Muscle layer of colon (tissue), 2 donors: Measurements from ENCODE around the gene ORM2.

Experiments used
- H3K27ac ChIP-seq: one replicate; pipeline ENCODE4 v1.7.0; 2013; ENCODE audit warnings: low read depth, mild to moderate bottlenecking, low read length, moderate library complexity
- H3K27me3 ChIP-seq, 2 donors: one replicate each; pipeline ENCODE4 v1.7.0; 2013; ENCODE audit warnings: low read length in 2 of 2, mild to moderate bottlenecking in 2 of 2; ENCODE audit not compliant: insufficient read depth in 2 of 2, control insufficient read depth in 1 of 2
- H3K36me3 ChIP-seq: one replicate; pipeline ENCODE4 v1.7.0; 2013; ENCODE audit warnings: mild to moderate bottlenecking, low read length; ENCODE audit not compliant: insufficient read depth
- H3K4me1 ChIP-seq: one replicate; pipeline ENCODE4 v1.7.0; 2013; ENCODE audit warnings: mild to moderate bottlenecking, low read length; ENCODE audit not compliant: insufficient read depth
- H3K4me3 ChIP-seq, 2 donors: one replicate each; pipeline ENCODE4 v1.7.0; 2013; ENCODE audit warnings: low read length in 2 of 2, low read depth in 1 of 2, mild to moderate bottlenecking in 1 of 2, moderate library complexity in 1 of 2
- H3K9ac ChIP-seq: one replicate; pipeline ENCODE4 v1.7.0; 2013; ENCODE audit warnings: low read length
- H3K9me3 ChIP-seq: one replicate; pipeline ENCODE4 v1.7.0; 2013; ENCODE audit warnings: mild to moderate bottlenecking, low read length
- donor health status: abdominal sarcoma.
- donor health status: Adenocarcinoma of cecum.

ORM2 gene

GRCh38 chr9:114287001-114287762 lies 42.5 kb upstream of the ORM2 start:
- Histone ChIP-seq H3K36me3 (peaks cover 3% of the 10 kb centered on the region), H3K27ac (no peak overlapping the region), H3K4me1 (no peaks in the 10 kb centered on the region), H3K9ac (no peak overlapping the region), H3K27me3 (no peaks in the 10 kb centered on the region), H3K4me3 (no peak overlapping the region), H3K9me3 (no peaks in the 10 kb centered on the region)

- no peak overlapping the region for H3K27ac ChIP-seq
Measured at GRCh38 chr9:114287763-114288192, 41.9 kb upstream of the ORM2 start.

GRCh38 chr9:114288193-114289091 lies 41.2 kb upstream of the ORM2 start:
- Histone ChIP-seq H3K9ac (no peak overlapping the region), H3K27me3 (no peaks in the 10 kb centered on the region), H3K4me1 (no peaks in the 10 kb centered on the region), H3K9me3 (no peaks in the 10 kb centered on the region), H3K27ac (no peak overlapping the region), H3K36me3 (peaks cover 5% of the 10 kb centered on the region), H3K4me3 (no peak overlapping the region)

More at GRCh38 chr9:114287763-114288192, 41.9 kb upstream of the ORM2 start:
- H3K9ac ChIP-seq = no peak overlapping the region
- H3K27me3 ChIP-seq = no peaks in the 10 kb centered on the region
- H3K36me3 ChIP-seq = peaks cover 5% of the 10 kb centered on the region
- H3K4me3 ChIP-seq = no peak overlapping the region
- no peaks in the 10 kb centered on the region for H3K4me1 ChIP-seq
- no peaks in the 10 kb centered on the region for H3K9me3 ChIP-seq

GRCh38 chr9:114289106-114289505 lies 40.6 kb upstream of the ORM2 start:
- H3K36me3 ChIP-seq = peaks cover 5% of the 10 kb centered on the region
- H3K9me3 ChIP-seq = no peaks in the 10 kb centered on the region
- no peaks in the 10 kb centered on the region for H3K27me3 ChIP-seq
- no peak overlapping the region for H3K4me3 ChIP-seq
- H3K27ac ChIP-seq = no peak overlapping the region
- no peaks in the 10 kb centered on the region for H3K4me1 ChIP-seq
- no peak overlapping the region for H3K9ac ChIP-seq

- no peak overlapping the region for H3K4me3 ChIP-seq
- no peaks in the 10 kb centered on the region for H3K4me1 ChIP-seq
Measured at GRCh38 chr9:114289571-114290481, 39.8 kb upstream of the ORM2 start.

GRCh38 chr9:114290561-114290986 lies 39.1 kb upstream of the ORM2 start:
- Histone ChIP-seq H3K27ac (no peak overlapping the region), H3K9me3 (no peaks in the 10 kb centered on the region), H3K9ac (no peak overlapping the region), H3K36me3 (peaks cover 12% of the 10 kb centered on the region), H3K27me3 (no peaks in the 10 kb centered on the region), H3K4me1 (no peaks in the 10 kb centered on the region), H3K4me3 (no peak overlapping the region)

More at GRCh38 chr9:114289571-114290481, 39.8 kb upstream of the ORM2 start:
- H3K27ac ChIP-seq = no peak overlapping the region
- H3K36me3 ChIP-seq = peaks cover 9% of the 10 kb centered on the region
- H3K9ac ChIP-seq = no peak overlapping the region
- H3K9me3 ChIP-seq = no peaks in the 10 kb centered on the region
- no peaks in the 10 kb centered on the region for H3K27me3 ChIP-seq

- Histone ChIP-seq H3K4me3 (no peak overlapping the region), H3K27ac (no peak overlapping the region), H3K9ac (no peak overlapping the region)
Measured at GRCh38 chr9:114291064-114291474, 38.6 kb upstream of the ORM2 start.

GRCh38 chr9:114291886-114292590 lies 37.6 kb upstream of the ORM2 start:
- Histone ChIP-seq H3K27me3 (no peaks in the 10 kb centered on the region), H3K9me3 (no peaks in the 10 kb centered on the region), H3K9ac (no peak overlapping the region), H3K27ac (no peak overlapping the region), H3K4me3 (no peak overlapping the region), H3K36me3 (peaks cover 12% of the 10 kb centered on the region), H3K4me1 (no peaks in the 10 kb centered on the region)

More at GRCh38 chr9:114291064-114291474, 38.6 kb upstream of the ORM2 start:
- Histone ChIP-seq H3K4me1 (no peaks in the 10 kb centered on the region), H3K36me3 (peaks cover 12% of the 10 kb centered on the region), H3K9me3 (no peaks in the 10 kb centered on the region), H3K27me3 (no peaks in the 10 kb centered on the region)

- Histone ChIP-seq H3K9ac (no peak overlapping the region), H3K9me3 (no peaks in the 10 kb centered on the region), H3K4me1 (no peaks in the 10 kb centered on the region), H3K27me3 (no peaks in the 10 kb centered on the region), H3K4me3 (no peak overlapping the region), H3K36me3 (peaks cover 12% of the 10 kb centered on the region), H3K27ac (no peak overlapping the region)
Measured at GRCh38 chr9:114294664-114295063, 35.0 kb upstream of the ORM2 start.

- no peak overlapping the region for H3K4me3 ChIP-seq
- no peaks in the 10 kb centered on the region for H3K4me1 ChIP-seq
- no peaks in the 10 kb centered on the region for H3K27me3 ChIP-seq
- no peaks in the 10 kb centered on the region for H3K9me3 ChIP-seq
- H3K36me3 ChIP-seq = peaks cover 20% of the 10 kb centered on the region
- H3K27ac ChIP-seq = no peak overlapping the region
- no peak overlapping the region for H3K9ac ChIP-seq
Measured at GRCh38 chr9:114296338-114296737, 33.3 kb upstream of the ORM2 start.
